ENCODE data around the gene STPG4. TPM values are rescaled to one million over a fixed set of nuclear protein-coding genes. Genes with fewer than 3 reads are reported as not detected.
A peak's percentile ranks its signal among the peaks of the same experiment; 100 is the strongest.

STPG4 gene
- total and polyA plus RNA-seq, 2 experiments from 2014 or later: not detected

GRCh38 chr2:47068981-47069627 is 86.0 kb downstream of the STPG4 start:
- in situ Hi-C loops (cut with MboI): no loop called here

GRCh38 chr2:47067788-47068407 is 87.2 kb downstream of the STPG4 start:
- Histone ChIP-seq H3F3A (ENCODE audit: insufficient read depth) (peaks cover 77% of the 10 kb centered on the region), H3K9me2 (ENCODE audit: insufficient read depth) (no peaks in the 10 kb centered on the region), H2AFZ (no peak overlapping the region), H3K9ac (0 out of 2 replicates have a peak overlapping the region, but pooled peaks have one; percentile 83), H3K27me3 (replicated peaks; ENCODE audit: insufficient read depth) (no peaks in the 10 kb centered on the region), H3K4me1 (ENCODE audit: insufficient read depth) (peaks cover 82% of the 10 kb centered on the region), H3K27ac (peak overlapping the region; percentile 18; the same call in 1 of the 2 replicates), H3K79me2 (ENCODE audit: insufficient read depth) (0 out of 2 replicates have a peak, but pooled peaks cover 4% of the 10 kb centered on the region), H4K20me1 (ENCODE audit: insufficient read depth) (no peaks in the 10 kb centered on the region), H3K4me3 (no peak overlapping the region), H3K4me2 (ENCODE audit: unreplicated experiment) (no peak overlapping the region), H3K36me3 (ENCODE audit: low read depth) (peaks cover 13% of the 10 kb centered on the region; the same call in 1 of the 2 replicates), H3K9me3 (ENCODE audit: low read depth) (no peaks in the 10 kb centered on the region)
- DNase-seq: no peak
- in situ Hi-C loops (cut with MboI): no loop called here
- 77 to 80% methylated on average over 14 of the region's 14 CpGs for WGBS, 2 experiments (ENCODE audit: low coverage in 1 of 2, low lambda C conversion rate in 2 of 2, missing lambda C conversion rate in 2 of 2)
- TF ChIP-seq EZH2phosphoT487 (IDR thresholded peaks at IDR 0.05; ENCODE audit: insufficient read depth, low read depth) (no peak), EZH2 (IDR thresholded peaks at IDR 0.05; ENCODE audit: insufficient read depth, poor library complexity, severe bottlenecking) (no peak)

More at GRCh38 chr2:47068981-47069627, 86.0 kb downstream of the STPG4 start:
- 0 out of 2 replicates have a peak, but pooled peaks cover 4% of the 10 kb centered on the region for H3K79me2 ChIP-seq (ENCODE audit: insufficient read depth)
- no peaks in the 10 kb centered on the region for H3K27me3 ChIP-seq (replicated peaks; ENCODE audit: insufficient read depth)
- H2AFZ ChIP-seq: no peak overlapping the region
- no peak overlapping the region for H3K4me3 ChIP-seq
- peak overlapping the region; percentile 23 for H3K4me2 ChIP-seq (ENCODE audit: unreplicated experiment)
- no peaks in the 10 kb centered on the region for H4K20me1 ChIP-seq (ENCODE audit: insufficient read depth)
- H3K9me3 ChIP-seq (ENCODE audit: low read depth): no peaks in the 10 kb centered on the region
- H3K27ac ChIP-seq: peak overlapping the region; percentile 99
- peak overlapping the region; percentile 83 for H3K9ac ChIP-seq
- no peak for TF ChIP-seq EZH2phosphoT487 (IDR thresholded peaks at IDR 0.05; ENCODE audit: insufficient read depth, low read depth)
- TF ChIP-seq EZH2 (IDR thresholded peaks at IDR 0.05; ENCODE audit: insufficient read depth, poor library complexity, severe bottlenecking): no peak
- WGBS, 2 experiments (ENCODE audit: low coverage in 1 of 2, low lambda C conversion rate in 2 of 2, missing lambda C conversion rate in 2 of 2): 63% methylated on average over 6 of the region's 6 CpGs
- no peak for DNase-seq
- no peaks in the 10 kb centered on the region for H3K9me2 ChIP-seq (ENCODE audit: insufficient read depth)
- peaks cover 72% of the 10 kb centered on the region for H3F3A ChIP-seq (ENCODE audit: insufficient read depth)
- H3K4me1 ChIP-seq (ENCODE audit: insufficient read depth): peaks cover 71% of the 10 kb centered on the region
- H3K36me3 ChIP-seq (ENCODE audit: low read depth): peaks cover 11% of the 10 kb centered on the region; the same call in 1 of the 2 replicates

- H3K27me3 ChIP-seq (replicated peaks; ENCODE audit: insufficient read depth): no peaks in the 10 kb centered on the region
- no peaks in the 10 kb centered on the region for H3K9me2 ChIP-seq (ENCODE audit: insufficient read depth)
- H2AFZ ChIP-seq: no peak overlapping the region
- peak overlapping the region; percentile 36 for H3K4me2 ChIP-seq (ENCODE audit: unreplicated experiment)
- peaks cover 76% of the 10 kb centered on the region for H3K4me1 ChIP-seq (ENCODE audit: insufficient read depth)
- H3K9me3 ChIP-seq (ENCODE audit: low read depth): no peaks in the 10 kb centered on the region
- peak overlapping the region; percentile 86 for H3K27ac ChIP-seq
- H4K20me1 ChIP-seq (ENCODE audit: insufficient read depth): no peaks in the 10 kb centered on the region
- peaks cover 82% of the 10 kb centered on the region for H3F3A ChIP-seq (ENCODE audit: insufficient read depth)
- H3K9ac ChIP-seq: peak overlapping the region; percentile 58
- 0 to 5% methylated on average over 3 to 4 of the region's 4 CpGs for WGBS, 2 experiments (ENCODE audit: low coverage in 1 of 2, low lambda C conversion rate in 2 of 2, missing lambda C conversion rate in 2 of 2)
- peak; percentile 94 for DNase-seq
- TF ChIP-seq EZH2phosphoT487 (IDR thresholded peaks at IDR 0.05; ENCODE audit: insufficient read depth, low read depth): no peak
- TF ChIP-seq EZH2 (IDR thresholded peaks at IDR 0.05; ENCODE audit: insufficient read depth, poor library complexity, severe bottlenecking): no peak
- in situ Hi-C loops (cut with MboI): no loop called here
- H3K36me3 ChIP-seq (ENCODE audit: low read depth): peaks cover 29% of the 10 kb centered on the region; the same call in 1 of the 2 replicates
- no peak overlapping the region for H3K4me3 ChIP-seq
- 0 out of 2 replicates have a peak, but pooled peaks cover 4% of the 10 kb centered on the region for H3K79me2 ChIP-seq (ENCODE audit: insufficient read depth)
These were observed 89.2 kb downstream of the STPG4 start for GRCh38 chr2:47065771-47066380.

- Histone ChIP-seq H3K79me2 (ENCODE audit: insufficient read depth) (0 out of 2 replicates have a peak, but pooled peaks cover 4% of the 10 kb centered on the region), H3K27ac (peak overlapping the region; percentile 86), H3K4me1 (ENCODE audit: insufficient read depth) (peaks cover 71% of the 10 kb centered on the region), H3K9ac (peak overlapping the region; percentile 50), H3F3A (ENCODE audit: insufficient read depth) (peaks cover 76% of the 10 kb centered on the region), H3K9me2 (ENCODE audit: insufficient read depth) (no peaks in the 10 kb centered on the region), H3K4me3 (no peak overlapping the region), H3K36me3 (ENCODE audit: low read depth) (peaks cover 29% of the 10 kb centered on the region; the same call in 1 of the 2 replicates), H4K20me1 (ENCODE audit: insufficient read depth) (no peaks in the 10 kb centered on the region), H3K9me3 (ENCODE audit: low read depth) (no peaks in the 10 kb centered on the region), H3K27me3 (replicated peaks; ENCODE audit: insufficient read depth) (no peaks in the 10 kb centered on the region), H2AFZ (no peak overlapping the region), H3K4me2 (ENCODE audit: unreplicated experiment) (peak overlapping the region; percentile 36)
- TF ChIP-seq EZH2 (IDR thresholded peaks at IDR 0.05; ENCODE audit: insufficient read depth, poor library complexity, severe bottlenecking) (no peak), EZH2phosphoT487 (IDR thresholded peaks at IDR 0.05; ENCODE audit: insufficient read depth, low read depth) (no peak)
- WGBS, 2 experiments (ENCODE audit: low coverage in 1 of 2, low lambda C conversion rate in 2 of 2, missing lambda C conversion rate in 2 of 2): 69 to 74% methylated on average over 3 of the region's 3 CpGs
- no peak for DNase-seq
- in situ Hi-C loops (cut with MboI): no loop called here
These were observed 89.8 kb downstream of the STPG4 start for GRCh38 chr2:47065343-47065742.

Measured in GM23248 (cell line).